ENCODE measurements around the gene BCAS3. TPM values are rescaled to one million over a fixed set of nuclear protein-coding genes. Genes with fewer than 3 reads are reported as not detected.
"Not testable (repeated sequence)": the region's sequence is repeated elsewhere in the genome, so short reads cannot be mapped to it uniquely, and the experiment has no call there.

BCAS3 gene
- total RNA-seq, 1 donor from 2014 or later = 29.6 TPM

DNA sequence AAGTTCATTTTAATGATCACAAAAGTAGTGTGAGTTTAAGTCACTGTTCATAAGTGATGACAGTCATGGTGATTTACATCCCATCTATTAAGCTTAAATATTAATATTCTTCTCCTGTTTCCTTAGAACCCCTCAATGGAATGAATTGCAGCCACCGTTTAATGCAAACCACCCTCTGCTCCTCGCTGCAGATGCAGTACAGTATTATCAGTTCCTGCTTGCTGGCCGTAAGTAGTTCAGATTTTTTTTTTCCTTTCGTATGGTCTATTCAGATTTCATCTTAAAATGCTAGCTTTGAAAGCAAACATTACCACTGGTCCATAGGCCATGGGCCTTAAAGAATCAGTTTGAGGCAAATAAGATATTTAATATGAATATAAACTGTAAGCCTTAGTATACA, 363.0 kb downstream of the BCAS3 start:
- DNase-seq (no peak), ATAC-seq (no peak)
- H3K36me3 ChIP-seq = peaks cover 16% of the 10 kb centered on the region
- intact Hi-C loops (cut with DNase I) = no loop called here
- no peaks in the 10 kb centered on the region for H3K9me3 ChIP-seq
- no peak overlapping the region for H3K27ac ChIP-seq
- no peaks in the 10 kb centered on the region for H3K27me3 ChIP-seq (ENCODE audit: low read depth)
- H3K4me1 ChIP-seq = no peaks in the 10 kb centered on the region
- H3K4me3 ChIP-seq = no peak overlapping the region
- TF ChIP-seq, protein P1, sequence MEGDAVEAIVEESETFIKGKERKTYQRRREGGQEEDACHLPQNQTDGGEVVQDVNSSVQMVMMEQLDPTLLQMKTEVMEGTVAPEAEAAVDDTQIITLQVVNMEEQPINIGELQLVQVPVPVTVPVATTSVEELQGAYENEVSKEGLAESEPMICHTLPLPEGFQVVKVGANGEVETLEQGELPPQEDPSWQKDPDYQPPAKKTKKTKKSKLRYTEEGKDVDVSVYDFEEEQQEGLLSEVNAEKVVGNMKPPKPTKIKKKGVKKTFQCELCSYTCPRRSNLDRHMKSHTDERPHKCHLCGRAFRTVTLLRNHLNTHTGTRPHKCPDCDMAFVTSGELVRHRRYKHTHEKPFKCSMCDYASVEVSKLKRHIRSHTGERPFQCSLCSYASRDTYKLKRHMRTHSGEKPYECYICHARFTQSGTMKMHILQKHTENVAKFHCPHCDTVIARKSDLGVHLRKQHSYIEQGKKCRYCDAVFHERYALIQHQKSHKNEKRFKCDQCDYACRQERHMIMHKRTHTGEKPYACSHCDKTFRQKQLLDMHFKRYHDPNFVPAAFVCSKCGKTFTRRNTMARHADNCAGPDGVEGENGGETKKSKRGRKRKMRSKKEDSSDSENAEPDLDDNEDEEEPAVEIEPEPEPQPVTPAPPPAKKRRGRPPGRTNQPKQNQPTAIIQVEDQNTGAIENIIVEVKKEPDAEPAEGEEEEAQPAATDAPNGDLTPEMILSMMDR (IDR thresholded peaks at IDR 0.05) = no peak

DNA sequence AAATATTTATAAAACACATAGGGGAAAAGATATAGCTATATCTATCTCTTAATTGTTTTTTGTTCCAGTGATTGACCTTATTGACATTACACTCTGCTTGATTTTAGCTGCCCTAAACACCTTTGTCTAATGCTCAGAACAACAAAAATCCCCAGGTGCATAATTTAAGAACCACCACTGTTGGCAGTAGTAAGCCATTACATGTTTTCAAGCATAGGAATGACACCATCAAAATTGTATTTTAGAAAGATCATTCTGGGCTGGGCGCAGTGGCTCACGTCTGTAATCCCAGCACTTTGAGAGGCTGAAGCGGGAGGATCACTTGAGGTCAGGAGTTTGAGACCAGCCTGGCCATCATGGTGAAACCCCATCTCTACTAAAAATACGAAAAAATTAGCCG, 364.7 kb downstream of the BCAS3 start:
- ATAC-seq; H3K4me3 ChIP-seq; intact Hi-C loops (cut with DNase I); DNase-seq; H3K27me3 ChIP-seq (ENCODE audit: low read depth); H3K9me3 ChIP-seq; H3K27ac ChIP-seq; H3K4me1 ChIP-seq: not testable (repeated sequence)
- H3K36me3 ChIP-seq = peaks cover 16% of the 10 kb centered on the region

DNA sequence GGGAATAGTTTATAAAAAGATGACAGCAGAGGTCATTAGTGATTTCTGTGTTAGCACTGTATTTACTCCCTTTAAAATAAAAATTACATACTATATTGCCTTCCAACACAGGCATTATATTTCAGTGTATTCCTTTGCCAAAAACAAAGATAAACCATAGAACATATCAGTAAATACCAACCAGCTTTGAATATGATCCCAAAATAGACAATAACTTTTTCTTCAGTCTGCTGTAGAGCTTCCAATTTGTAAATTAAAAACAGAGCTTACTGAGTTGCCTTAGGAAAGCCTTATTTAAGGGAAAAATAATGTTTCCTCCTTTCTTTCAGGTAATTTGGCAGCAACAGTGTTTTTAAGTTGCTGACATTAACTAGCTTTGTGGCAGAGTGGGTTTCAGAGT, 369.9 kb downstream of the BCAS3 start:
- no peak for DNase-seq
- Histone ChIP-seq H3K36me3 (no peaks in the 10 kb centered on the region), H3K27ac (no peak overlapping the region), H3K4me3 (no peak overlapping the region), H3K4me1 (peaks cover 6% of the 10 kb centered on the region), H3K9me3 (no peaks in the 10 kb centered on the region), H3K27me3 (ENCODE audit: low read depth) (no peaks in the 10 kb centered on the region)
- ATAC-seq = no peak
- intact Hi-C loops (cut with DNase I) = no loop called here
- TF ChIP-seq, protein P1 (IDR thresholded peaks at IDR 0.05) = no peak

DNA sequence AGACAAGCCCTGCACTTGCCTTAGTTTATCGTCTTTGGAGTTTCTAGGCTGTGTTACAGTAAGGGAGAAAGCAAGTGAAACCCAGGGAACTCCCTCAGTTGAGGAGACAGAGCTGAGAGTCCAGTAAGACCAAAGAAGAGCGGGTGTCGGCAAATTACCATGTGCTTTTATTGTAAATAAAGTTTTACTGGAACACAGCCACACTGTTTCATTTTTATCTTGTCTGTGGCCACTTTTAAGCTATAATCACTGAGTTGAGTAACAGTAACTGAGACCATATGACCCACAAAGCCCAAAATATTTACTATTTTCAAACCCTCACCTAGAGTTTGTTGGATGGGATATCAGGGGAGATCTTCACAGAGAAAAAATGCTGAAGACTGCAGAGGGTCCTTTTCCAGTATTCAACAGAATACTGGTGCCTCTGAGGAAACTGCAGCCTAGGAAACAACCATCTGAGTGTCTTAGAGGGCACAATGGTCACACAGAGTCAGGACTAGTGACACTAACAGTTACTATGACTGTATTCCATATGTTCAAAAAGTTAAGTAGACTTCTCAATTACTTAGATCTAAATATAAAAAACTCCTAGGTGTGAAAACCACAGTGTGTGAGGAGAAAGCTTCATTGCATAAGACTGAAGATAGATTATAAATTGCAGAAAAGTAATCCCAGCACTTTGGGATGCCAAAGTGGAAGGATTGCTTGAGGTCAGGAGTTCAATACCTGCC, 370.9 kb downstream of the BCAS3 start:
- no peaks in the 10 kb centered on the region for H3K9me3 ChIP-seq
- TF ChIP-seq, protein P1 (IDR thresholded peaks at IDR 0.05) = no peak
- H3K4me3 ChIP-seq = no peak overlapping the region

DNA sequence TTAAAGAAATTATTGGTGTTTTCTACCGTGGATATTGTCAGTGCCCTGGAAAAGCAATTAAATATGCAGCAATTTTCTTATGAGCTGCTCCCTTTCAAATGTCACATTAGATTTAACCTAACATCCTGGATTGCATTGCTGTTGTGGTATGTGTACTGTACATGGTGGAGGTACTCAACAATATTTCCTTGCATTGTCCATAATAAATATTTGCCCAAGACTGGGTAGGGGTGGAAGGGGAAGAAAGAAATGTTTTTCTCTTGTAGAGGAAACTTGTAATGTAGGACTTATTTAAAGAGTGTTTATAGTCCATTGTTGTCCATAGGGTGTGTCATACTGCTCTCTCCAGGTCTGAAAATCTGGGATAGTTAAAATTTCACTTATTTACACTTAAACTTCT, 375.8 kb downstream of the BCAS3 start:
- Histone ChIP-seq H3K4me1 (peaks cover 11% of the 10 kb centered on the region), H3K4me3 (no peak overlapping the region), H3K9me3 (no peaks in the 10 kb centered on the region), H3K27me3 (ENCODE audit: low read depth) (no peaks in the 10 kb centered on the region), H3K27ac (no peak overlapping the region), H3K36me3 (no peaks in the 10 kb centered on the region)
- DNase-seq (no peak), ATAC-seq (no peak)
- intact Hi-C loops (cut with DNase I) = no loop called here
- TF ChIP-seq, protein P1 (IDR thresholded peaks at IDR 0.05) = no peak

More for the DNA sequence above, 370.9 kb downstream of the BCAS3 start:
- Histone ChIP-seq H3K36me3 (no peaks in the 10 kb centered on the region), H3K27me3 (ENCODE audit: low read depth) (no peaks in the 10 kb centered on the region), H3K27ac (no peak overlapping the region), H3K4me1 (peaks cover 6% of the 10 kb centered on the region)
- no peak for DNase-seq
- intact Hi-C loops (cut with DNase I) = no loop called here
- no peak for ATAC-seq

- intact Hi-C loops (cut with DNase I) = no loop called here
- DNase-seq (no peak), ATAC-seq (no peak)
- H3K4me1 ChIP-seq = peaks cover 5% of the 10 kb centered on the region
- H3K27me3 ChIP-seq (ENCODE audit: low read depth) = no peaks in the 10 kb centered on the region
- H3K9me3 ChIP-seq = no peaks in the 10 kb centered on the region
- TF ChIP-seq, protein P1 (IDR thresholded peaks at IDR 0.05) = no peak
- no peak overlapping the region for H3K4me3 ChIP-seq
- H3K36me3 ChIP-seq = no peaks in the 10 kb centered on the region
- no peak overlapping the region for H3K27ac ChIP-seq
These were observed 376.8 kb downstream of the BCAS3 start for GRCh38 chr17:61054436-61054835.
